Neural progenitor cell (in vitro differentiated cells): Measurements from ENCODE around the gene TSPAN14.

ENCODE experiments used
- CTCF ChIP-seq: fragments of 200-600 bp; sonication (generic); IDR thresholded peaks from 2 replicates; pipeline ENCODE4 v1.5.1; 2017; ENCODE audit warnings: antibody characterized with exemption, mild to moderate bottlenecking
- EZH2phosphoT487 ChIP-seq: fragments of 200-600 bp; sonication (generic); IDR thresholded peaks from 2 replicates; pipeline ENCODE4 v1.6.1; 2017; ENCODE audit warnings: antibody characterized with exemption

GRCh38 chr10:80484243-80484642, 30.1 kb downstream of the TSPAN14 start:
- no peak for TF ChIP-seq CTCF
- TF ChIP-seq EZH2phosphoT487, result no peak
